Central memory CD8-positive, alpha-beta T cell (primary cell): ENCODE data around the gene IL11.
A peak's percentile ranks its signal among the peaks of the same experiment; 100 is the strongest.

Experiments
- ATAC-seq: fragments of 150-1000 bp; cut with Tn5 transposase; replicated peaks from 2 replicates; pipeline ENCODE4 v1.10.0; 2022; ENCODE audit warnings: mild to moderate bottlenecking, moderate FRiP score, moderate number of reproducible peaks; ENCODE audit not compliant: poor library complexity, severe bottlenecking; ENCODE audit errors: extremely low read depth
- DNase-seq, 2 donors: peaks; one replicate each; pipeline ENCODE4 v3.0.0; 2021; ENCODE audit warnings: low spot score in 2 of 2
- H3K27ac Mint-ChIP-seq: one replicate; pipeline ENCODE4 v1.8.0; 2022; ENCODE audit warnings: low read depth, mild to moderate bottlenecking, moderate library complexity, mixed read lengths
- H3K27me3 Mint-ChIP-seq: one replicate; pipeline ENCODE4 v1.8.0; 2022; ENCODE audit warnings: mixed read lengths
- H3K36me3 Mint-ChIP-seq: one replicate; pipeline ENCODE4 v1.8.0; 2022; ENCODE audit warnings: mild to moderate bottlenecking, moderate library complexity, mixed read lengths; ENCODE audit not compliant: insufficient read depth
- H3K4me1 Mint-ChIP-seq: one replicate; pipeline ENCODE4 v1.8.0; 2022; ENCODE audit warnings: mixed read lengths
- H3K4me3 Mint-ChIP-seq: one replicate; pipeline ENCODE4 v1.8.0; 2022; ENCODE audit warnings: mild to moderate bottlenecking, moderate library complexity, mixed read lengths
- H3K9me3 Mint-ChIP-seq: one replicate; pipeline ENCODE4 v1.8.0; 2022; ENCODE audit warnings: mixed read lengths

The IL11 gene

DNA sequence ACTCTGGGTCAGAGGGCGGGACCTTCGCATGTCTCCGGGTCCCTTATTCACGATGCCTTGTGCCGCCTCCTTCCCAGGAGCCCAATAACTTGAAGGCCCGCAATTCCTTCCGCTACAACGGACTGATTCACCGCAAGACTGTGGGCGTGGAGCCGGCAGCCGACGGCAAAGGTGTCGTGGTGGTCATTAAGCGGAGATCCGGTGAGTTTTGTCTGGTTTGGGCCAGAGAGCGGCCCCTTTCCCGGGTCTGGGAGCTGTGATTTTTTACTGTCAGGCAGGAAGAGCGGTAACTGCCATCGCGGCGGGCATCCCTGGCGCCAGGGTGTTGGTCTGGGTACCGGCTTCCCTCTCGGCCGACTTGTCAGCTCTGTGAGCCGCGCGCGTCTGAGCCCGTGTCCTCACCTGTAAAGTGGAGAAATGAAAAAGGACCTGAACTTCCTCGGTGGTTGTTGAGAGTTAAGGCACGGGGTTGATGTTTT is 16.3 kb upstream of the IL11 start:
- Mint-ChIP-seq H3K36me3 (peaks cover 46% of the 10 kb centered on the region), H3K4me3 (peak overlapping the region; percentile 97), H3K27me3 (no peaks in the 10 kb centered on the region), H3K27ac (peak overlapping the region; percentile 99), H3K4me1 (peaks cover 85% of the 10 kb centered on the region), H3K9me3 (no peaks in the 10 kb centered on the region)
- no peak for ATAC-seq
- DNase-seq, result no peak

DNA sequence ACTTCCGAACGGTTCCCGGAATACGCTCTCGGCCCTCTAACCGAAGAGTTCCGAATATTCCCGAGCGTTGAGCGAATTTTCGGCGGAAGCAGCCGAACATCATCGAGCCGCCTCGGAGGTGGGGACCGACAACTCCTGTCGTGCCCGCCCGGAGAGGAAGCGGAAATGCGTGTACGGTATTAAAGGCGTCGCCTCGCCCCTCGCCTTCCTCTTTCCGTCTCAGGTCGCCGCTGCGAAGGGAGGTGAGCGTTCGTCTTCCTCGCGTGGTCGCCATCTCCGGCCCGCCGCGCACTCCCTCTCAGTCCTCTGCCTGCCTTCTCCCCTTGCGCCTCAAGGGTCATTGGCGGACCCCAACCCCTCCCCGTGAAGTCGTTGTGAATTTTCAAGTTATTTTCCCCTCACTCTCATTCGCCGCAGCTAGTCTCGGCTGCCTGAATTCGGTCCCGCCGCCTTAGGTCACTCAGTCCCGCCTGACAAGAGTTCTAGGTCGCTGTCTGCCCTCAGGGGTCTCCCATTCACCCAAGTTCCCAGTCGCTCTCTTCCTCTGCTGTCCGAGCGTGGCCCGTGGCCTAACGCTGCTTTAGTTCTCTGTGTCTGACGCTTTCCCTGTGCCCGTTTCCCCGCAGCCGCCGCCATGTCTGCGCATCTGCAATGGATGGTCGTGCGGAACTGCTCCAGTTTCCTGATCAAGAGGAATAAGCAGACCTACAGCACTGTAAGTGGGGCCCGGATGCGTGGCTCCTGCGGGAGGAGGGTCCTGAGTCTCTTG is 15.6 kb upstream of the IL11 start, which contains the start of gene RPL28:
Gene RPL28, plus strand, starts transcription at position 209 of the 769 bp plus-strand sequence. Its CDS starts 426 bp downstream, at position 635.
- Mint-ChIP-seq H3K27ac (peak within 1 kb of the TSS; percentile 99), H3K4me1 (peaks cover 86% of the 10 kb centered on the region), H3K9me3 (no peaks in the 10 kb centered on the region), H3K4me3 (peak within 1 kb of the TSS; percentile 97), H3K36me3 (peaks cover 46% of the 10 kb centered on the region), H3K27me3 (no peaks in the 10 kb centered on the region)
- DNase-seq (peak; percentile 99 to 100), ATAC-seq (peak; percentile 75)

- peaks cover 42% of the 10 kb centered on the region for H3K36me3 Mint-ChIP-seq
- peaks cover 78% of the 10 kb centered on the region for H3K4me1 Mint-ChIP-seq
- H3K4me3 Mint-ChIP-seq, result peak overlapping the region; percentile 97
- DNase-seq (peak; percentile 92 to 94), ATAC-seq (peak; percentile 81)
- peak overlapping the region; percentile 99 for H3K27ac Mint-ChIP-seq
- H3K9me3 Mint-ChIP-seq, result no peaks in the 10 kb centered on the region
- H3K27me3 Mint-ChIP-seq, result no peaks in the 10 kb centered on the region
Observed at GRCh38 chr19:55384920-55385723, 14.9 kb upstream of the IL11 start.

GRCh38 chr19:55384131-55384919 is 14.1 kb upstream of the IL11 start, which contains the start of gene TMEM238:
Gene TMEM238 (minus strand): TSS chr19:55384292. CDS start chr19:55384259, 33 bp downstream.
- DNase-seq (peak in 1 of 2 donors; percentile 21), ATAC-seq (no peak)
- peak within 1 kb of the TSS; percentile 97 for H3K4me3 Mint-ChIP-seq
- H3K9me3 Mint-ChIP-seq, result no peaks in the 10 kb centered on the region
- peaks cover 70% of the 10 kb centered on the region for H3K4me1 Mint-ChIP-seq
- peak within 1 kb of the TSS; percentile 99 for H3K27ac Mint-ChIP-seq
- H3K27me3 Mint-ChIP-seq, result no peaks in the 10 kb centered on the region
- H3K36me3 Mint-ChIP-seq, result peaks cover 38% of the 10 kb centered on the region

DNA sequence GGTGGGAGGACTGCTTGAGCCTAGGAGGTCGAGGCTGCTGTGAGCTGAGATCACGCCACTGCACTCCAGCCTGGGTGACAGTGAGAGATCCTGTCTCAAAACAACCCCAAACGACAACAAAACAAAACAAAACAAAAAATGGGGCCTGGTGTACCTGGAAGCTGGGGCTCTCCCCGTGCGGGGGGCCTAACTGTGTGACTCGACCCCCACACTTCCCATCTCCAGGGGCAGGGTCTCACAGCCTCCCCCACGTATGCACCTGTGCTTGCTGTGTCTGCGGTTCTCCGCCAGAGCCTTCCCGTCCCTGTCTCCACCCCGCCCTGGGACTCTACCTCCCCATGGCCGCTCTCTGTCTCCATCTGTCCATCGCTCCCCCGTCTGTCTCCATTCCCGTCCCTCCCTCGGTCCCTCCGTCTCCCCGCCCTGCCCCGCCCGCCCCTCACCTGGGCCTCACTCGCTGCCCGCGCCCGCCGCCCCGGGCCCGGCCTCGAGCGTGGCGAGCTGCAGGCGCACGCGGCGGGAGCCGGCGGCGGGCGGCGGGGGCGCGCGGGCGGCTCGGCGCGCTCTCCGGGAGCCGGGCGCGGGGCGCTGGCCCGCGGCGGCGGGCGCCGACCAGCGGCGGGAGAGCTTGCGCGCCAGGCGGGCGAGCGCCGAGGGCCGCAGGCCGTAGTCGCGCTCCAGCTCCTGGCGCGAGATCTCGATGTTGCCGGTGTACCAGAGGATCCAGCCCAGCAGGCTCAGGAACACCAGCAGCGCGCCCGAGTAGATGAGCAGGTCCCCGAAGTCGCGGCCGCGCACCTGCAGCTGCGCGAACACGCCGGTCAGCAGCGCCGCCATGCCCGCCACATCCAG is 13.2 kb upstream of the IL11 start:
- Mint-ChIP-seq H3K4me1 (peaks cover 62% of the 10 kb centered on the region), H3K27ac (peak overlapping the region; percentile 79), H3K36me3 (peaks cover 31% of the 10 kb centered on the region), H3K4me3 (peak overlapping the region; percentile 97), H3K27me3 (no peaks in the 10 kb centered on the region), H3K9me3 (no peaks in the 10 kb centered on the region)
- no peak for DNase-seq
- ATAC-seq, result no peak

- peaks cover 53% of the 10 kb centered on the region for H3K4me1 Mint-ChIP-seq
- peak overlapping the region; percentile 79 for H3K27ac Mint-ChIP-seq
- no peaks in the 10 kb centered on the region for H3K27me3 Mint-ChIP-seq
- DNase-seq, result no peak
- peaks cover 24% of the 10 kb centered on the region for H3K36me3 Mint-ChIP-seq
- H3K9me3 Mint-ChIP-seq, result no peaks in the 10 kb centered on the region
- ATAC-seq, result no peak
- peak overlapping the region; percentile 97 for H3K4me3 Mint-ChIP-seq
Observed at GRCh38 chr19:55382522-55383054, 12.3 kb upstream of the IL11 start.

GRCh38 chr19:55382013-55382412 is 11.8 kb upstream of the IL11 start:
- Mint-ChIP-seq H3K4me1 (peaks cover 47% of the 10 kb centered on the region), H3K27me3 (no peaks in the 10 kb centered on the region), H3K27ac (peak overlapping the region; percentile 79), H3K36me3 (peaks cover 20% of the 10 kb centered on the region), H3K4me3 (peak overlapping the region; percentile 97), H3K9me3 (no peaks in the 10 kb centered on the region)
- ATAC-seq (no peak), DNase-seq (no peak)

- Mint-ChIP-seq H3K27me3 (peaks cover 14% of the 10 kb centered on the region), H3K36me3 (peaks cover 2% of the 10 kb centered on the region), H3K27ac (peak overlapping the region; percentile 8), H3K4me1 (peaks cover 22% of the 10 kb centered on the region), H3K4me3 (no peak overlapping the region), H3K9me3 (no peaks in the 10 kb centered on the region)
- no peak for DNase-seq
- ATAC-seq, result no peak
Observed at GRCh38 chr19:55379174-55379573, 8.9 kb upstream of the IL11 start.

GRCh38 chr19:55377356-55378131 is 7.3 kb upstream of the IL11 start:
- H3K27me3 Mint-ChIP-seq, result peaks cover 25% of the 10 kb centered on the region

DNA sequence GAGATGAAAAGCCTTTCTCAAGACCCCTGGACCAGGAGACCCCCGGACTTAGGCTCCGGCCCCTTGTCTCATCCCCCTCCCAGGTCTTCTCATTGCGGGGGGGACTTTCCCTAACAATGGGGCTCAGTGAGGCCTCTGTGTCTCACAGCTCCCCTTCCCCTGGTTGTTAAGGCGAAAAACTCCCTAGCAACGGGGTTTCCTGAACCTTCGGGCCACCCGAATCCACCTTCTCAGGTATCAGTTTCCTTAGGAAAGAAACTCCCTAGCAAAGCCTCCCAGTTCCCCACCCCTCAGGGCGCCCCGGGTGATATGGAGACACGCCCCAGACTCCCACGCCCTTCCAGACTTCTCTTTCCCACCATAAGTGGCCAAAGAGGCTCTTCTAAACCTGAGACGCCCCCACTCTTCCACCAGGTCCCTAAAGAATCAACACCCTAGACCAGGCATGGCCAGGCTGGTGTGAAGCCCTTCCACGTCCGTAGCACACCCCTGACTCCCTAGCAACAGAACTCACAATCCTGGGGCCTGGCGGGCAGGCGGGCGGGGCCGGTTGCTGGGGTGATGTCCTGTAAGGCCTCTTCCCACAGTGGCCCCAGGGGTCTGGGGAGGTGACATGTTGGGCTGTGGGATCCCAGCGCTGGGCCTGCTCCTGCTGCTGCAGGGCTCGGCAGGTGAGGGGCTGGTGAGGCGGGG is 6.1 kb upstream of the IL11 start, which contains the start of gene TMEM190:
Gene TMEM190, plus strand, starts transcription at position 586 of the 693 bp plus-strand sequence. Its CDS starts 28 bp downstream, at position 614.
- ATAC-seq (no peak), DNase-seq (no peak)
- Mint-ChIP-seq H3K4me3 (no peak within 1 kb of the TSS), H3K9me3 (no peaks in the 10 kb centered on the region), H3K36me3 (peaks cover 4% of the 10 kb centered on the region), H3K4me1 (peaks cover 7% of the 10 kb centered on the region), H3K27ac (no peak within 1 kb of the TSS), H3K27me3 (peaks cover 37% of the 10 kb centered on the region)

More at GRCh38 chr19:55377356-55378131, 7.3 kb upstream of the IL11 start:
- Mint-ChIP-seq H3K4me3 (no peak overlapping the region), H3K27ac (no peak overlapping the region), H3K36me3 (peaks cover 2% of the 10 kb centered on the region), H3K9me3 (no peaks in the 10 kb centered on the region), H3K4me1 (peaks cover 19% of the 10 kb centered on the region)
- DNase-seq (no peak), ATAC-seq (no peak)
